Posterior vena cava (tissue), 2 donors: Measurements from ENCODE around the gene SLC17A7. TPM values are rescaled to one million over a fixed set of nuclear protein-coding genes. Genes with fewer than 3 reads are reported as not detected.
"Not testable (repeated sequence)": the region's sequence is repeated elsewhere in the genome, so short reads cannot be mapped to it uniquely, and the experiment has no call there.

ENCODE experiments used
- DNase-seq: peaks from one replicate; pipeline ENCODE4 v3.0.0-alpha.2; 2020; ENCODE audit warnings: low spot score
- intact Hi-C, 2 donors: fragments of 100-400 bp; cut with DNase I; formaldehyde crosslinking; loops; one replicate each; pipeline versions ENCODE4 v1.14.1 to v1.14.2; 2022 to 2023
- total RNA-seq, 2 donors: library from RNA; stranded (reverse); fragmentation: NEBNext Ultra II Directional; extraction: Animal tissue kit (Norgen Biotek cat#: 25700); gene quantifications; one replicate each; pipeline ENCODE4 v1.2.1, GENCODE V29; 2021
- donor health status: DM: yes; HTN: yes; CAD: no.
- donor health status: DM: yes; HTN: yes; CAD: no.

Gene SLC17A7
- total RNA-seq, 2 donors from 2014 or later, result 1.5 to 2.8 TPM

GRCh38 chr19:49448432-49448786 is 7.1 kb upstream of the SLC17A7 start:
- intact Hi-C loops, result no loop called here
- no peak for DNase-seq

GRCh38 chr19:49447485-49448431 is 6.4 kb upstream of the SLC17A7 start:
- intact Hi-C loops, result no loop called here
- DNase-seq, result no peak

GRCh38 chr19:49445997-49446396 is 4.7 kb upstream of the SLC17A7 start:
- intact Hi-C loops, result no loop called here
- DNase-seq, result no peak

GRCh38 chr19:49444100-49444700 is 2.9 kb upstream of the SLC17A7 start:
- intact Hi-C loops, result loop anchor here in 1 of 2 donors (5.0 kb wide), 2 partner anchors 52 to 217 kb away; no protein-coding TSS in a partner anchor
- not testable (repeated sequence) for DNase-seq

GRCh38 chr19:49443366-49444099 is 2.2 kb upstream of the SLC17A7 start:
- DNase-seq, result peak; percentile 98
- intact Hi-C loops, result loop anchor here in 1 of 2 donors (5.0 kb wide), 2 partner anchors 51 to 216 kb away; no protein-coding TSS in a partner anchor

DNA sequence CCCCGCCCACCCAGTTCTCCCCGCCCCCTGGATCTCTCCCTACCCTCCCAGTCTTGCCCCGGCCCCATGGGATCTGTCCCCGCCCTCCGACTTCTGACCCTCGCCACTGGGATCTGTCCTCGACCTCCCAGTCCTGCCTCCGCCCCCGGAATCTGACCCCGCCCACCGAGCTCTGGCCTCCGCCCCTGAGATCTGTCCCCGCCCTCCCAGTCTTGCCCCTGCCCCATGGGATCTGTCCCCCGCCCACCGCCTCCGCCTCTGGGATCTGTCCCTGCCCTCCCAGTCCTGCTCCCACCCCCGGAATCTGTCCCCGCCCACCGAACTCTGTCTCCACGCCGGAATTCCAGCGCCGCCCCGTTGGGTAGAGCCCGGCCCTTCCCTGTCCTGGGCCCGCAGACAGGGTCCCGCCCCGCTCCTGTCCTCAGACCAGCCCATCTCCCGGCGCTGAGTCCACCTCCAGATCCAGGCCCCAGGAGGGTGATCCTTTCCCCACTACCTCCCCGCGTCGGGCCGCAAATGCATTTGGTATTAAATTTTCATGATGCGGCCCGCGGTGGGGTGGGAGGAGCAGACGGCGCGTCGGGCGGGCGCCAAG is 1.5 kb upstream of the SLC17A7 start:
- peak; percentile 98 for DNase-seq
- intact Hi-C loops, result loop anchor here in 1 of 2 donors (5.0 kb wide), 2 partner anchors 51 to 216 kb away; no protein-coding TSS in a partner anchor

DNA sequence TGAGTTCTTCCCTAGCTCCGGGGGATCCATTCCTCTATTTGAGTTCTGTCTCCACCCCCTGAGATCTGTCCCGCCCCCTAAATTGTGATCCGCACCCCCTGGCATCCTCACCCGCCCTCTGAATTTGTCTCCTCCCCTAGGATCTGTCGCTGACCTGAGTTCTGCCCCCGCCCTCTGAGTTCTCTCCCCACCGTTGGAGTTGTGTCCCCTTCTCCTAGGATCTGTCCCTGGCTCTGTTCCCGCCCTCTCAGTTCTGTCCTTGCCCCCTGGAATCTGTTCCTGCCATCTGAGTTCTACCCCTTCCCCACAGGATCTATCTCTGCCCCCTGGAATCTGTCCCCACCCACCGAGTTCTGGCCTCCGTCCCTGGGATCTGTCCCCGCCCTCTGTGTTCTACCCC is 1.0 kb upstream of the SLC17A7 start:
- intact Hi-C loops, result loop anchor here in 1 of 2 donors (5.0 kb wide), 2 partner anchors 50 to 215 kb away; no protein-coding TSS in a partner anchor
- no peak for DNase-seq

DNA sequence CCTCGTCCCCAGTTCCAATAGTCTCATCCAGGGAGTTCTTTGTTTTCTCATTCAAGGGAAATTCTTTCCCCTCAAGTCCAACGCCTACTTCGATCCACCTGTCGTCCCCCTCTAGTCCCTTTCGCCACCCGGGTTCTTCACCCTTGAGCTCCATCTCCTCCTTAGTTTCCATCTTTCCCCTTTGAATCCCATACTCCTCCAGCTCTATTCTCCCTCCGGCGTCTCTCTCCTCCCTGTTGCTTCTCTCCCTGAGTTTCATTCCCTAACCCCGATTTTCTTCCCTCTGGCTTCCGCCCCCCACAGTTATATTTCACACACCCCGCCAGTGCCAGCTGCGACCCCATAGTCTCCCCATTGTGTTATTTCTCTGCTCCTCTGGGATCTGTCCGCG is 628 bp upstream of the SLC17A7 start:
- DNase-seq, result no peak
- intact Hi-C loops, result loop anchor here (2.0 to 5.0 kb wide), 3 partner anchors 50 to 215 kb away; no protein-coding TSS in a partner anchor

GRCh38 chr19:49440439-49441209 is 703 bp downstream of the SLC17A7 start:
- no peak for DNase-seq
- intact Hi-C loops, result loop anchor here (2.0 to 5.0 kb wide), 3 partner anchors 48 to 213 kb away; no protein-coding TSS in a partner anchor

DNA sequence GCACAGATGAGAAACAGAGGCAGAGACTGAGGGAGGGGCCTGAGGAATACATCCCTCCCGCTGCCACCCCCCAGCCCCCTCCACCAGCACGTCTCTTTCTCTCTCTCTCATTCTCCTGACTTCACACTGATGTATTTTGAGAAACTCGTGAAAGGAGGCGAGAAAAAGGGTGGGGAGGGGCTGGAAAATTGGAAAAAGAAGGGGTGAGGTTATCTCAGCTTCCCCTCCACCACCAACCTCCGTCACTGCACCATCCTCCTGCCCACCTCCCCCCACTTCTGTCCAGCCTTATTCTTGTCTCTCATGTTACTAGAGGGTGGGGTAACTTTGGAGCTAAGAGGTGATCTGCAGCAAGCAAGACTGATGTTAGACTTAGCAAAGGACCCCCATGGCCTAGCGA is 1.5 kb downstream of the SLC17A7 start:
- intact Hi-C loops, result loop anchor here (2.0 to 5.0 kb wide), 3 partner anchors 48 to 213 kb away; no protein-coding TSS in a partner anchor

DNA sequence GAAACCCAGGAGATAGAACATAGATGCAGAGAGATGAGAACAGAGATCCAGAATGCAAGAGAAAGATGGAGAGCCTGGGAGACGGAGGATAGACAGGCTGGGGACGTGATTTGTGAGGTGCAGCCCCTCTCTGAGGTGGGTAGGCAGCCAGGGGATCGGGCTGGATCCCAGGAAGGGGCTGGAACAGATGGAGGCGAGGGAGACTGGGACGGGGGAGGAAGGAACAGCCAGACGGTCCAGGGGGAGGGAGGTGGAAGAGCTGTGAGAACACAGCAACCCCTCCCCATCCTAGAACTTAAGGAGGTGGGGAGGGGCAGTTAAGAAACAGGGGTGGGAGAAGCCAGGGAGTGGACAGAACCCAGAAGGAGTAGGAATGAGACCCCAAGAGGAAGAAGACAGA is 3.1 kb downstream of the SLC17A7 start:
- intact Hi-C loops, result no loop called here
- DNase-seq, result no peak

More for the DNA sequence above, 1.5 kb downstream of the SLC17A7 start:
- DNase-seq, result no peak

DNA sequence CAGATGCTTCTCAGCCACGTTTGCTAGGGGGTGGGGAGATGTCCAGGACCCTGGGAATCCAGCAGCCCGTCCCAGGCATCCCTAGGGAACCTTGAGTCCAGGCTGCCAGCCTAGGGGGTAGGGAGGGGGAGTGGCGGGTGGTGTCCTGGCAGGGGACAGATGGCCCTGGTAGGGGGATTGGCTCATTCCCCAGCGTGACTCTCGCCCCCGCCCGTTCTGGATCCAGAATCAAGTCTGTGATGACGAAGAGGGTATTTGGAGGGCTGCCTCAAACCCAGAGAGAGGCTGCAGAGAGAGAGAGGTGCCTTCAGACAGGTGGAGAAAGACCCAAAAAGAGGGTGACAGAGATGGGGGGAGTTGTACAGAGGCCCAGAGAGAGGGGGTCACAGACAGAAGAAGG is 4.1 kb downstream of the SLC17A7 start:
- DNase-seq, result no peak
- intact Hi-C loops, result no loop called here

DNA sequence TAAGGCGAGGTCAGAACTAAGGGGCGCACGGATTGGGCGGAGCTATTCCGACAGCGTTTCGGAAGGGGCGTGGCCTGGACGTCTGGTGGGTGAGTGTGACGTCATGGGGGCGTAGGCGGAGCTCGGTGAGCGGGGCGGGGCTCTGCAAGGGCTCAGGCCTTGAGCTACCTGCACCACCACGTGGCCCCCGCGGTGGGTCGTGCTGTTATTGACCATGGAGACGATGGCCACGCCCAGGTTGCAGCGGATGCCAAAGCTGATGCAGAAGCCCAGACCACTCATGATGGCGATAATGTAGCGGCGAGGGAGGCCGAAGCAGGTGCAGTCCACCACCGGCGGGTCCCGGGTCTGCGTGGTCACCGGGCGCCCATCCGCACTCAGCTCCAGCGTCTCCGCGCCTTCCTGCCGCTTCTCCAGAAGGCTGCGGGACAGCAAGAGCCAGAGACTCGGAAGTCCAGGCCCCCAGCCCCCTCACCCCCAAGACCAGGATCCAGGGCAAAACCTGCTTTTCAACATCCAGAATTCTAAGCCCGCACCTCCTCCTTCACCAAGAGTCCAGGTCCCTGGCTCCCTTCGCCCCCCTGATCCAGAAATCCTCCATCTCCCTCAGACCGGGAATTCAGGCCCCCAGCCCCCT is 4.8 kb downstream of the SLC17A7 start:
- intact Hi-C loops, result no loop called here
- DNase-seq, result no peak

GRCh38 chr19:49435670-49436069 is 5.7 kb downstream of the SLC17A7 start:
- intact Hi-C loops, result no loop called here
- no peak for DNase-seq

- intact Hi-C loops, result no loop called here
- DNase-seq, result no peak
Measured at GRCh38 chr19:49434907-49435583, 6.3 kb downstream of the SLC17A7 start.

DNA sequence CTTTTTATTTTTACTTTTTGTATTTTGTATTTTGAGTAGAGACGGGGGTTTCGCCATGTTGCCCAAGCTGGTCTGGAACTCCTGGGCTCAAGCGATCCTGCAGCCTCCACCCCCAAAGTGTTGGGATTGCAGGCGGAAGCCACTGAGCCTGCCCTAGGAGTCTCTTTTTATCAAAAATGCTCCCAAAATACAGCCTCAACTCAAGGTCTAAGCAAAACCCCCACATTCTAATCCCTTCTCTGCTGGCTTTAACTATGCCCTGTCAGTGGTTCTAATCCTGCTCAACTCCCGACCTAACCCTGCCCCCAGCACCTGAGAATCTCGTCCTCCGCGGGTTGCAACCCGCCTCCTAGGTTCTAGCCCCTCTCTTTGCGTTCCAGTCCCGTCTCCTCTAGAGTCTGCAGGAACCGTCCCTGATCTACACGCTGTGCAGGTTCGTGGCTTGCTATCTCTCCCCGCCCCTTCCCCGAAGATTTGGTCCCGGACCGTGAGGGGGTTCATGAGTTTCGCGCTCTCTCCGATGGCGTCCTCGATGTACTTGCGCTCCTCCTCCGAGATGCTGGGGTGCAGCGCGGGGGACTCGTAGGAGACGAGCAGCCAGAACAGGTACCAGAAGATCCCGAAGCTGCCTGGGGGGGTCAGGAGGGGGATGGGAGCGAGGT is 8.0 kb downstream of the SLC17A7 start:
- no peak for DNase-seq
- intact Hi-C loops, result no loop called here
